H9 (cell line): ENCODE measurements around the gene HMX1. TPM values are rescaled to one million over a fixed set of nuclear protein-coding genes. Genes with fewer than 3 reads are reported as not detected.
A peak's percentile ranks its signal among the peaks of the same experiment; 100 is the strongest.

ENCODE experiments used
- DNase-seq: peaks from one replicate; pipeline ENCODE4 v3.0.0-alpha.2; 2017
- H2AFZ ChIP-seq: one replicate; pipeline ENCODE4 v1.6.1; 2013; ENCODE audit warnings: mild to moderate bottlenecking, low read length, control low read depth, moderate library complexity
- H2AK5ac ChIP-seq: 2 replicates; pipeline ENCODE4 v1.6.1; 2013; ENCODE audit warnings: low read length, control low read depth, mixed read lengths; ENCODE audit not compliant: insufficient read length
- H2BK120ac ChIP-seq: one replicate; pipeline ENCODE4 v1.6.1; 2013; ENCODE audit warnings: low read depth, mild to moderate bottlenecking, low read length, control low read depth, inconsistent platforms; ENCODE audit not compliant: poor library complexity, severe bottlenecking
- H2BK12ac ChIP-seq: 2 replicates; pipeline ENCODE4 v1.6.1; 2013; ENCODE audit warnings: low read length, control low read depth, mixed read lengths, low read depth; ENCODE audit not compliant: insufficient read length
- H2BK15ac ChIP-seq: 2 replicates; pipeline ENCODE4 v1.6.1; 2013; ENCODE audit warnings: low read depth, low read length, control low read depth
- H2BK20ac ChIP-seq: one replicate; pipeline ENCODE4 v1.6.1; 2013; ENCODE audit warnings: low read depth, mild to moderate bottlenecking, low read length, control low read depth, inconsistent platforms; ENCODE audit not compliant: poor library complexity, severe bottlenecking
- H2BK5ac ChIP-seq: 2 replicates; pipeline ENCODE4 v1.6.1; 2013; ENCODE audit warnings: low read length, control low read depth, mixed read lengths; ENCODE audit not compliant: insufficient read length
- H3K14ac ChIP-seq: 2 replicates; pipeline ENCODE4 v1.6.1; 2013; ENCODE audit warnings: low read length, control low read depth; ENCODE audit not compliant: insufficient read depth
- H3K18ac ChIP-seq: 2 replicates; pipeline ENCODE4 v1.6.1; 2013; ENCODE audit warnings: low read depth, mild to moderate bottlenecking, mixed read lengths, low read length, control low read depth; ENCODE audit not compliant: insufficient read length
- H3K23ac ChIP-seq: 2 replicates; pipeline ENCODE4 v1.6.1; 2013; ENCODE audit warnings: low read length, control low read depth, mixed read lengths, low read depth; ENCODE audit not compliant: insufficient read length
- H3K23me2 ChIP-seq: 2 replicates; pipeline ENCODE4 v1.6.1; 2013; ENCODE audit warnings: low read depth, mild to moderate bottlenecking, mixed read lengths, low read length, control low read depth; ENCODE audit not compliant: insufficient read length, poor library complexity, severe bottlenecking
- H3K27ac ChIP-seq: 2 replicates; pipeline ENCODE4 v1.5.1; 2013; ENCODE audit warnings: low read length, control low read depth, mixed read lengths, low read depth; ENCODE audit not compliant: insufficient read length
- H3K27me3 ChIP-seq: 2 replicates; pipeline ENCODE4 v1.6.1; 2013; ENCODE audit warnings: low read length, control low read depth, inconsistent platforms; ENCODE audit not compliant: insufficient read depth
- H3K4ac ChIP-seq: 2 replicates; pipeline ENCODE4 v1.6.1; 2013; ENCODE audit warnings: low read depth, mild to moderate bottlenecking, control low read depth, inconsistent platforms, low read length, moderate library complexity
- H3K4me1 ChIP-seq: 2 replicates; pipeline ENCODE4 v1.6.1; 2013; ENCODE audit warnings: low read length, control low read depth, inconsistent platforms; ENCODE audit not compliant: insufficient read depth
- H3K4me2 ChIP-seq: 2 replicates; pipeline ENCODE4 v1.6.1; 2013; ENCODE audit warnings: low read length, control low read depth, mixed read lengths; ENCODE audit not compliant: insufficient read length, insufficient read depth
- H3K56ac ChIP-seq: 2 replicates; pipeline ENCODE4 v1.6.1; 2013; ENCODE audit warnings: low read depth, mild to moderate bottlenecking, mixed read lengths, low read length, control low read depth; ENCODE audit not compliant: insufficient read length
- H3K79me1 ChIP-seq: 2 replicates; pipeline ENCODE4 v1.6.1; 2013; ENCODE audit warnings: low read depth, mild to moderate bottlenecking, moderate library complexity, low read length, control low read depth, inconsistent platforms; ENCODE audit not compliant: insufficient read depth, poor library complexity, severe bottlenecking
- H3K79me2 ChIP-seq: 2 replicates; pipeline ENCODE4 v1.6.1; 2013; ENCODE audit warnings: low read length, control low read depth, inconsistent platforms; ENCODE audit not compliant: insufficient read depth
- H3K9ac ChIP-seq: 2 replicates; pipeline ENCODE4 v1.6.1; 2013; ENCODE audit warnings: low read length, control low read depth, mixed read lengths; ENCODE audit not compliant: insufficient read length; ENCODE audit errors: extremely low read depth
- H3K9me3 ChIP-seq: one replicate; pipeline ENCODE4 v1.6.1; 2013; ENCODE audit warnings: low read depth, low read length, inconsistent platforms; ENCODE audit not compliant: control insufficient read depth
- H3T11ph ChIP-seq: one replicate; pipeline ENCODE4 v1.6.1; 2013; ENCODE audit warnings: mild to moderate bottlenecking, low read length, control low read depth, inconsistent platforms
- H4K20me1 ChIP-seq: one replicate; pipeline ENCODE4 v1.6.1; 2013; ENCODE audit not compliant: control insufficient read depth, insufficient read length, insufficient read depth
- H4K5ac ChIP-seq: 2 replicates; pipeline ENCODE4 v1.6.1; 2013; ENCODE audit warnings: low read depth, mild to moderate bottlenecking, mixed read lengths, low read length, control low read depth; ENCODE audit not compliant: insufficient read length
- H4K8ac ChIP-seq: replicated peaks from 2 replicates; pipeline ENCODE4 v1.6.1; 2013; ENCODE audit warnings: low read length, control low read depth, mixed read lengths, low read depth; ENCODE audit not compliant: insufficient read length
- H4K91ac ChIP-seq: 2 replicates; pipeline ENCODE4 v1.6.1; 2013; ENCODE audit warnings: low read depth, mild to moderate bottlenecking, moderate library complexity, mixed read lengths, low read length, control low read depth; ENCODE audit not compliant: insufficient read length
- H3K27ac Mint-ChIP-seq, 3 experiments: 2 replicates in 2 of 3; 3 replicates in 1 of 3; pipeline ENCODE4 v1.8.0; 2020 to 2021; ENCODE audit warnings: mixed read lengths in 3 of 3, mild to moderate bottlenecking in 1 of 3, moderate library complexity in 1 of 3
- H3K27me3 Mint-ChIP-seq: 2 replicates; pipeline ENCODE4 v1.8.0; 2021; ENCODE audit warnings: low read depth, mild to moderate bottlenecking, moderate library complexity, mixed read lengths
- H3K36me3 Mint-ChIP-seq, 3 experiments: 2 replicates in 2 of 3; 3 replicates in 1 of 3; pipeline ENCODE4 v1.8.0; 2020 to 2021; ENCODE audit warnings: low read depth in 3 of 3, mixed read lengths in 3 of 3; ENCODE audit not compliant: insufficient read depth in 1 of 3
- H3K4me1 Mint-ChIP-seq, 2 experiments: 2 replicates each; pipeline ENCODE4 v1.8.0; 2020; ENCODE audit warnings: mixed read lengths in 2 of 2
- H3K4me3 Mint-ChIP-seq, 2 experiments: 2 replicates in 1 of 2; 3 replicates in 1 of 2; pipeline ENCODE4 v1.8.0; 2020 to 2021; ENCODE audit warnings: mild to moderate bottlenecking in 2 of 2, mixed read lengths in 2 of 2, moderate library complexity in 1 of 2
- H3K9me3 Mint-ChIP-seq, 2 experiments: 2 replicates in 1 of 2; 3 replicates in 1 of 2; pipeline ENCODE4 v1.8.0; 2020; ENCODE audit warnings: mild to moderate bottlenecking in 2 of 2, mixed read lengths in 2 of 2, moderate library complexity in 1 of 2
- CTCF ChIP-seq: fragments of 200-600 bp; sonication (generic); conservative IDR thresholded peaks from 3 replicates; pipeline ENCODE4 v1.8.0; 2021; ENCODE audit warnings: antibody characterized with exemption, mild to moderate bottlenecking
- WGBS: extraction: QIAGEN DNeasy Blood & Tissue Kit; methylation state at CpG from one replicate; pipeline ENCODE4 v1.1.7; 2013; ENCODE audit warnings: missing lambda C conversion rate, low lambda C conversion rate, mixed read lengths; ENCODE audit not compliant: insufficient read length; ENCODE audit errors: extremely low coverage; 5-methylcytosine and 5-hydroxymethylcytosine counted together
- total RNA-seq: library from RNA; stranded (reverse); gene quantifications from 2 replicates; pipeline ENCODE4 v1.2.1, GENCODE V29; 2021

Gene HMX1
- total RNA-seq, 1 experiment from 2014 or later: 0.26 TPM

- DNase-seq: peak; percentile 25
Observed at GRCh38 chr4:8910822-8911315, 39.2 kb upstream of the HMX1 start.

More at GRCh38 chr4:8910822-8911315, 39.2 kb upstream of the HMX1 start:
- H4K8ac ChIP-seq: no peak overlapping the region
- peaks cover 3% of the 10 kb centered on the region for H4K20me1 ChIP-seq
- no peak overlapping the region for H2BK12ac ChIP-seq
- WGBS: no CpG with 5 or more reads among the region's 15 CpGs
- H2BK15ac ChIP-seq: no peak overlapping the region
- H3K9me3 ChIP-seq: no peaks in the 10 kb centered on the region
- no peak for TF ChIP-seq CTCF
- no peaks in the 10 kb centered on the region for H3K9me3 Mint-ChIP-seq
- no peaks in the 10 kb centered on the region for H3K79me2 ChIP-seq
- H3K27me3 ChIP-seq: no peaks in the 10 kb centered on the region
- no peak overlapping the region for H3K4me3 Mint-ChIP-seq
- no peak overlapping the region for H3K9ac ChIP-seq
- no peaks in the 10 kb centered on the region for H3K36me3 Mint-ChIP-seq
- H3K18ac ChIP-seq: no peak overlapping the region
- no peaks in the 10 kb centered on the region for H3K23me2 ChIP-seq
- H3K14ac ChIP-seq: no peak overlapping the region
- H2BK5ac ChIP-seq: no peak overlapping the region
- H3K79me1 ChIP-seq: no peaks in the 10 kb centered on the region
- H3K4me1 Mint-ChIP-seq: no peaks in the 10 kb centered on the region
- H3T11ph ChIP-seq: no peak overlapping the region
- no peak overlapping the region for H2BK120ac ChIP-seq
- no peak overlapping the region for H3K27ac Mint-ChIP-seq
- H3K4ac ChIP-seq: no peak overlapping the region
- no peak overlapping the region for H3K27ac ChIP-seq
- no peak overlapping the region for H4K5ac ChIP-seq
- no peak overlapping the region for H3K4me2 ChIP-seq
- no peak overlapping the region for H3K56ac ChIP-seq
- H2BK20ac ChIP-seq: no peak overlapping the region
- H3K23ac ChIP-seq: no peak overlapping the region
- no peaks in the 10 kb centered on the region for H3K4me1 ChIP-seq
- H2AFZ ChIP-seq: no peak overlapping the region
- no peak overlapping the region for H4K91ac ChIP-seq
- H3K27me3 Mint-ChIP-seq: peaks cover 31% of the 10 kb centered on the region
- H2AK5ac ChIP-seq: no peak overlapping the region
